Muscle of arm (tissue), 14 donors: ENCODE results near the gene PAK2. TPM values are rescaled to one million over a fixed set of nuclear protein-coding genes. Genes with fewer than 3 reads are reported as not detected.
"Not testable (repeated sequence)": the region's sequence is repeated elsewhere in the genome, so short reads cannot be mapped to it uniquely, and the experiment has no call there.

Experiments
- DNase-seq: peaks from one replicate; pipeline ENCODE4 v3.0.0-alpha.2; 2013
- long read RNA-seq, 11 donors: transcript quantifications; one replicate each; lab custom pipeline, GENCODE V29; 2026
- polyA plus RNA-seq, 12 donors: library from polyadenylated mRNA; unstranded; fragments of 120-200 nt; gene quantifications; one replicate each; pipeline ENCODE4 v1.2.1, GENCODE V29; 2013; ENCODE audit not compliant: insufficient read length in 12 of 12

Gene PAK2
- polyA plus RNA-seq: 10 to 100 TPM in 11 of 12 donors, not detected in 1; 48.4 to 65.2 (median 55.9) TPM
- long read RNA-seq, donor 1, full-length matches to known transcripts: 2 of 15 reads
- long read RNA-seq, donor 1, partial matches to known transcripts: 13 of 15 reads
- long read RNA-seq, donor 1, other reads (novel, unspliced or antisense): 0 of 15 reads
- long read RNA-seq, donor 2, full-length matches to known transcripts: 8 of 19 reads
- long read RNA-seq, donor 2, partial matches to known transcripts: 11 of 19 reads
- long read RNA-seq, donor 2, other reads (novel, unspliced or antisense): 0 of 19 reads
- long read RNA-seq, donor 3, full-length matches to known transcripts: 3 of 3 reads
- long read RNA-seq, donor 3, partial matches to known transcripts: 0 of 3 reads
- long read RNA-seq, donor 3, other reads (novel, unspliced or antisense): 0 of 3 reads
- long read RNA-seq, donor 4, full-length matches to known transcripts: 5 of 5 reads
- long read RNA-seq, donor 4, partial matches to known transcripts: 0 of 5 reads
- long read RNA-seq, donor 4, other reads (novel, unspliced or antisense): 0 of 5 reads
- long read RNA-seq, donor 5, full-length matches to known transcripts: 8 of 14 reads
- long read RNA-seq, donor 5, partial matches to known transcripts: 6 of 14 reads
- long read RNA-seq, donor 5, other reads (novel, unspliced or antisense): 0 of 14 reads
- long read RNA-seq, donor 6, full-length matches to known transcripts: 5 of 5 reads
- long read RNA-seq, donor 6, partial matches to known transcripts: 0 of 5 reads
- long read RNA-seq, donor 6, other reads (novel, unspliced or antisense): 0 of 5 reads
- long read RNA-seq, donor 7, full-length matches to known transcripts: 4 of 4 reads
- long read RNA-seq, donor 7, partial matches to known transcripts: 0 of 4 reads
- long read RNA-seq, donor 7, other reads (novel, unspliced or antisense): 0 of 4 reads
- long read RNA-seq, donor 8, full-length matches to known transcripts: 9 of 25 reads
- long read RNA-seq, donor 8, partial matches to known transcripts: 16 of 25 reads
- long read RNA-seq, donor 8, other reads (novel, unspliced or antisense): 0 of 25 reads
- long read RNA-seq, donor 9, full-length matches to known transcripts: 6 of 19 reads
- long read RNA-seq, donor 9, partial matches to known transcripts: 13 of 19 reads
- long read RNA-seq, donor 9, other reads (novel, unspliced or antisense): 0 of 19 reads
- long read RNA-seq, donor 10, full-length matches to known transcripts: 5 of 12 reads
- long read RNA-seq, donor 10, partial matches to known transcripts: 7 of 12 reads
- long read RNA-seq, donor 10, other reads (novel, unspliced or antisense): 0 of 12 reads
- long read RNA-seq, donor 11, full-length matches to known transcripts: 10 of 10 reads
- long read RNA-seq, donor 11, partial matches to known transcripts: 0 of 10 reads
- long read RNA-seq, donor 11, other reads (novel, unspliced or antisense): 0 of 10 reads

DNA sequence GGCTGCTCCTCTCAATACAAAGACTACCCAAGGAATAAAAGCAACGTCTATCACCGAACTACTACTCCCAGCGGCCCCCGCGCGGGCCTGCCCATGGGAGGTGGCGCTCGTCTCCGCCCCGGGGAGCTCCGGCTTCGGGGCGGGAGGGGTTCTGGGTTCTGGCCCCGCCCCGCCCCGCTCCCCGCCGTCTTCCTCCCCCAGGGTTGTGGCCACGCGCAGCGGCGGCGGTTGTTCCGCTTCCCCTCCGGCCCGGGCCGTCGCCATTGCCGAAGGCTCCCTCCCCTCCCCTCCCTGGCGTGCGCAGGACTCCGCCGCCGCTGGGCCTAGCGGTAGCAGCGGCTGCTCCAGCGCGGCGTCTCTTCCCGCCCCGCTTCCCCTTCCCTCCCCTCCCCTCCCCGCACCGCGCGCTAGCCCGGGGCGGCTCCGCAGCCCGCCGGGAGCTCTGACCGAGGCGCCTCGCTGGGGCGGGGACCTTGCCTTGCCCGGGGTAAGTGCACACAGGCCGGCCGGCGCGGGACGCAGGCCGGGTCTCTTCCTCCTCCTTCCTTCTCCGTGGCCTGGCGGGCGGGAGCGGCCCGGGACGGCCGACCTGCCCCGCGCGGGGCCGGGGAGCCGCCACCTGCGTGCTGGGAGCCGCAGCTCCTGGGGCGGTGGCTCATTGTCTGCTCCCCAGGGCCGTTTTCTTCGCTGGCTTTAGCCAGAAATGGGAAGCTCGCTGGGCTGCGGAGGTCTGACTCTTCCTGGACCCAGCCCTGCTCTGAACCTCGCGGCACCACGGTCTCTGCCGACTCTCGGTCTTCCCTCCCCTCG, at the start of gene PAK2:
Gene PAK2 (plus strand): TSS at position 187 of the 810 bp plus-strand sequence. CDS start 42,790 bp downstream, outside the sequence.
- DNase-seq: peak; percentile 88

GRCh38 chr3:196689941-196690660, 49.6 kb upstream of the PAK2 start:
- DNase-seq: no peak

DNA sequence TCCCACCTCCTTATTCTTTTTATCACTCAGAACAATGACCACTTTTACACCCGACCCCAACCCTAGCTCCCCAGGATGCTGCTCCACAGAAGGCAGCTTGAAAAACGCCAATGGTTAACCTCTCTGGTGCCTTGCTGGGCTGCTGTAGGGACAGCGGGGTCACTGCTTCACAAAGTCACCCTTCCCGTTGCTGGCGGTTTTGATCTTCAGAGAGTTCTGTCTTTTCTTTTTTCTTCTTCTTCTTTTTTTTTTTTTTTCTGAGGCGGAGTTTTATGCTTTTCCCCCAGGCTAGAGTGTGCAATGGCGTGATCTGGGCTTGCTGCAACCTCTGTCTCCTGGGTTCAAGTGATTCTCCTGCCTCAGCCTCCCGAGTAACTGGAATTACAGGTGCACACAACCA, 48.3 kb upstream of the PAK2 start:
- DNase-seq: no peak

DNA sequence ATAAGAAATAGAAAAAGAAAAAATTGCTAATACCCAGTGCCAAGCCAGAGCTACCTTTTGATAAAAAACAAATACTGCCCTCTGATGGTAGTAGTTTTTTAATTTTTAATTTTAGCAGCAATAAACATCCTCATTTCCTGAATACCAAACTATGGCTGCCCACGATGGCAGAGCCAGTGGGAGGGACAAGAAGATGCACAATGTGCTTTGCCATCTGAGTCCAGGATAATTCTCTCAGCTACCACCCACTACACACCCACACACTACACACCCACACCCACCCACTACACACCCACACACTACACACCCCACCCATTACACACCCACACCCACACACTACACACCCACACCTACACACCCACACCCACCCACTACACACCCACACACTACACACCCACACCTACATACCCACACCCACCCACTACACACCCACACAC, 45.4 kb upstream of the PAK2 start:
- no peak for DNase-seq

DNA sequence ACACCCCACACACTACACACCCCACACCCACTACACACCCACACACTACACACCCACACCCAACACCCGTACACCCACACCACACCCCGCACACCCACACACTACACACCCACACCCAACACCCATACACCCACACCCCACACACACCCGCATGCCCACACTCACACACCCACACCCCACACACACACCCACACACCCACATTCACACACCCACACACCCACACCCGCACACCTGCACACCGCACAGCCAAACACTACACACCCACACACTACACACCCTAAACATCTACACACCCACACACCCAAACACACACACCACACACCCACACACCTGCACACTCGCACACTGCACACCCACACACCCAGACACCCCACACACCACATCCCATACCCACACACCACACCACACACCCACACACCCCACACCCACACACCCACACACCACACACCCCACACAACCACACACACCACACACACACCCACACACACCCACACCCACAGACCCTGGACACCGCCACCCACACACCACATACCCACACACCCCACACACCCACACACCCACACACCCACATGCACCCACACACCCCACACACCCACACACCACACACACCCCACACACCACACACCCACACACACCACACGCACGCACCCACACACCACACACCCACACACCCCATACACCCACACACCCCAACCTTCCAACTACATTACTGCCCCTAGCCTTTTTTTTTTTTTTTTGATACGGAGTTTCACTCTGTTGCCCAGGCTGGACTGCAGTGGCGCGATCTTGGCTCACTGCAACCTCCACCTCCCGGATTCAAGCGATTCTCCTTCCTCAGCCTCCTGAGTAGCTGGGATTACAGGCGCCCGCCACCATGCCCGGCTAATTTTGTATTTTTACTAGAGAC, 44.5 kb upstream of the PAK2 start:
- DNase-seq: no peak

- no peak for DNase-seq
These were observed 43.8 kb upstream of the PAK2 start for GRCh38 chr3:196695849-196696226.

DNA sequence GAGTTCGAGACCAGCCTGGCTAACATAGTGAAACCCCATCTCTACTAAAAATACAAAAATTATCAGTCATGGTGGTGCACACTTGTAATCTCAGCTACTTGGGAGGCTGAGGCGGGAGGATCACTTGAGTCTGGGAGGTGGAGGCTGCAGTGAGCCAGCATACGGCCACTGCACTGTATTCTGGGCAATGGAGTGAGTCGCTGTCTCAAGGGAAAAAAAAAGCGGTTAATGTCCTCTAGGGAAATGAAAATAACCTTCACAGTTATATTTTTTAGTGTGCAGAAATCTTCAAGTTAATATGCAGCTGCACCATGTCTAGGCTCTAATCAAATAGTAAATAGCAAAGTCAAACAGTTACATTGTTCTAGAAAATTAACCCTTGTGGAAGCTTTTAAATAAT, 42.4 kb upstream of the PAK2 start:
- no peak for DNase-seq

GRCh38 chr3:196699749-196700148, 39.9 kb upstream of the PAK2 start:
- DNase-seq: no peak

- DNase-seq: no peak
These were observed 38.9 kb upstream of the PAK2 start for GRCh38 chr3:196700801-196701200.

- no peak for DNase-seq
These were observed 33.3 kb upstream of the PAK2 start for GRCh38 chr3:196706327-196706726.

DNA sequence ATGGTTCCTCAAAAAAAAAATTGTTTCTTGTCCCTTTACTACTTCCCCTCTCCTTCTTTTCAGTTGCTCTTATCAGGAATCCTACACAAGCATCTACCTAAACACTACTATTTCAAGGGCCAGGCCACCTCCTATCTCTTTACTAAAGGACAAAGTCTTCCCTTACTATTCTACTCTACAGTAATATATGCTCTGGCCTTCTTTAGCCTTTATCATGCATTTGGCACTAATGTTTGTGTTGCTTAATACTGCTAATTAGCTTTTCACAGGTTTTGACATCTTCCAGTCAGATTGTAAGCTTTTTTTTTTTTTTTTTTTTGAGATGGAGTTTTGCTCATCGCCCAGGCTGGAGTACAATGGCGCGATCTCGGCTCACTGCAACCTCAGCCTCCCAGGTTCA, 32.9 kb upstream of the PAK2 start:
- DNase-seq: no peak

- no peak for DNase-seq
These were observed 32.1 kb upstream of the PAK2 start for GRCh38 chr3:196707566-196707965.

DNA sequence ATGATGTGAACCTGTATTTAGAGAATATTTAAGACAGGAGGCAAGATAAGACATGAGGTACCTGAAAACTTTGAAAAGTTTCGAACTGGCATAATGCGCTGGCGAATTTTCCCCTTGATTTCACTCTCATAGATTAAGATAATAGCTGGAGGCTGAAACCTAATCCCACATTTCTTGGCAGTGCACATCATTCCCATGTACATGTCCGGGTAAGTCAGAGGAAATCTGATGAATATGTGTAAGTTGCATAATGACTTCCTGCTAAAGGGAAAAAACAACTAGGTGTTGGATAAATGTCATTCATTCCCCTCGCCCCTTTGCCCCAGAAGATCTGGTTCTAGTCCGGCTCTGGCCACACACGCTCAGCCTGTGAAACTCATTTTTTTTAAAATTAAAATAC, 31.2 kb upstream of the PAK2 start:
- no peak for DNase-seq

GRCh38 chr3:196711838-196712513, 27.7 kb upstream of the PAK2 start, which contains the start of the genes CEP19 and PIGX:
CEP19 (minus strand) TSS chr3:196712250; CDS start chr3:196708657, 3,593 bp downstream.
PIGX (plus strand) TSS chr3:196712377.
- DNase-seq: peak; percentile 89

GRCh38 chr3:196712514-196713413, 26.9 kb upstream of the PAK2 start:
- peak; percentile 54 for DNase-seq

DNA sequence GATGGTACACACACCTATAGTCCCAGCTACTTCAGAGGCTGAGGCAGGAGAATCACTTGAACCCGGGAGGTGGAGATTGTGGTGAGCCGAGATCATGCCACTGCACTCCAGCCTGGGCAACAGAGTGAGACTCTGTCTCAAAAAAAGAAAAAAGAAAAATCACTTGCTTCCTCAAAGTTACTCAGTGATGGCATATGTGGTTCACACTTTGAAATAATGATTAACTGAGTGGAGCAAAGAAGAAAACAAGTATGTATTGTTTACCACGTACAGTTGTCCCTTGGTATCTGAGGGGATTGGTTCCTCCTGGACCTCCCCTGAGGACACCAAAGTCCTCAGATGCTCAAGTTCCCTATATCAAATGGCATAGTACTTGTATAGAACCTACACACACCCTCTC, 22.5 kb upstream of the PAK2 start:
- not testable (repeated sequence) for DNase-seq

GRCh38 chr3:196721097-196721496, 18.6 kb upstream of the PAK2 start:
- DNase-seq: no peak
